Urinary bladder (tissue), 4 donors: ENCODE results near the gene PTH1R. TPM values are rescaled to one million over a fixed set of nuclear protein-coding genes. Genes with fewer than 3 reads are reported as not detected.

ENCODE experiments used
- DNase-seq: peaks from one replicate; pipeline ENCODE4 v3.0.0-alpha.2; 2015; ENCODE audit errors: extremely low spot score
- H3K27ac ChIP-seq: one replicate; pipeline ENCODE4 v1.5.1; 2013; ENCODE audit warnings: low read depth, mild to moderate bottlenecking, moderate library complexity
- H3K36me3 ChIP-seq: one replicate; pipeline ENCODE4 v1.6.1; 2013; ENCODE audit warnings: mild to moderate bottlenecking, moderate library complexity; ENCODE audit not compliant: insufficient read depth
- H3K4me1 ChIP-seq: one replicate; pipeline ENCODE4 v1.6.1; 2013; ENCODE audit warnings: mild to moderate bottlenecking, moderate library complexity; ENCODE audit not compliant: insufficient read depth
- H3K4me3 ChIP-seq: one replicate; pipeline ENCODE4 v1.5.1; 2013; ENCODE audit warnings: low read depth, low read length
- WGBS: extraction: QIAGEN DNeasy Blood & Tissue Kit; methylation state at CpG from one replicate; pipeline ENCODE4 v1.1.7; 2013; 5-methylcytosine and 5-hydroxymethylcytosine counted together
- polyA plus RNA-seq: library from polyadenylated mRNA; stranded (reverse); fragments of 200-250 nt; gene quantifications from one replicate; pipeline ENCODE4 v1.2.3, GENCODE V29; 2013
- total RNA-seq: library from RNA; depleted of rRNA; stranded (reverse); fragments of >200 nt; gene quantifications from one replicate; pipeline ENCODE4 v1.2.3, GENCODE V29; 2014
- donor health status: healthy with polysubstance abuse.
- donor health status: healthy.

Gene PTH1R
- total and polyA plus RNA-seq, 2 donors = 11.5 to 26.4 TPM

DNA sequence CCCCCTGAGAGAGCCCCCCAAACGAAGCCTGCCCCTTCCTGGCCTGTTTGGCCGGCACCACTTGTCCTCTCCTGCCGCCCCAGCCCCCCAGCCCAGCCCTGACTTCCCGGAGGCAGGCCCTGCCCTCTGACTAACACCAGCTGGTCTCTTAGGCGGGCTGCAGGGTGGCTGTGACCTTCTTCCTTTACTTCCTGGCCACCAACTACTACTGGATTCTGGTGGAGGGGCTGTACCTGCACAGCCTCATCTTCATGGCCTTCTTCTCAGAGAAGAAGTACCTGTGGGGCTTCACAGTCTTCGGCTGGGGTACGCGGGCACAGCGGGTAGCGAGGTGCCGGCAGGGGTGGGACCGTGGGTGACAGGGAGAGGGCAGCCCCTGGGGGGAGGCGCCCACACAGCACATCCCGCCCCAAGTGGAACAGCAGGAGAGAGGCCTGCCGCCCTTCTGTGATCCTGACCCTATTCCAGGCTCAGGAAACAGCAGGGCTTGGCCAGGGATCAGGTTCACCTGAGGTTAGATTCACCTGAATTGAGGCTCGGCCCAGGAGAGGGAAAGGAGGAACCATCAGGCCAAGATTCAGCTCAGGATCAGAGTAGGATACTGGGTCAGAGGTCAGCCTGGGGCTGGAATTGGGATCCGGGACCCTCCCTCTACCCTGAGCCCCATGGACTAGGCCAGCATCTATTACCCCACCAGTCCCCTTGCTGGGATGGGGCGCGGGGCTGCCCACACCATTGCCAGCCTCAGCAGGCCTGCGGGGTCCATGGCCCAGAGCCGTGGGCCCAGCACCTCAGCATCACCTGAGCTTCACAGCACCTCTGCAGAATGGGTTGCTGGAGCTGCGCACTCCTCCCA, 21.9 kb downstream of the PTH1R start:
- WGBS = 85% methylated on average over 22 of the region's 22 CpGs
- Histone ChIP-seq H3K36me3 (no peaks in the 10 kb centered on the region), H3K27ac (no peak overlapping the region), H3K4me1 (no peaks in the 10 kb centered on the region), H3K4me3 (no peak overlapping the region)
- no peak for DNase-seq

DNA sequence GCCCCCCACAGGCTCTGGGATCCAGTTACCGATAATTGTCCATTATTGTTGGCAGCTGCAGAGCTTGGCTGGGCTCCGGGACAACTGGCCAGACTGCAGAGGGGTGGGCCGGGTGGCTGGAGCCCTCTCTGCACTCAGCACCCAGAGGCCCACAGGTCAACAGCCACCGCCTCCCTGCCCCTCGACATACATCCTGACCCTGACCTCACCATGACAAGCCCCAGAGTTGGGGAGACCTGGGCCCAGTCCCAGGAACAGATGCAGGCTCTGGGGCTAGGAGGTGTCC, 22.4 kb downstream of the PTH1R start:
- Histone ChIP-seq H3K36me3 (no peaks in the 10 kb centered on the region), H3K4me3 (no peak overlapping the region), H3K4me1 (no peaks in the 10 kb centered on the region), H3K27ac (no peak overlapping the region)
- 73% methylated on average over 5 of the region's 5 CpGs for WGBS
- DNase-seq = no peak

DNA sequence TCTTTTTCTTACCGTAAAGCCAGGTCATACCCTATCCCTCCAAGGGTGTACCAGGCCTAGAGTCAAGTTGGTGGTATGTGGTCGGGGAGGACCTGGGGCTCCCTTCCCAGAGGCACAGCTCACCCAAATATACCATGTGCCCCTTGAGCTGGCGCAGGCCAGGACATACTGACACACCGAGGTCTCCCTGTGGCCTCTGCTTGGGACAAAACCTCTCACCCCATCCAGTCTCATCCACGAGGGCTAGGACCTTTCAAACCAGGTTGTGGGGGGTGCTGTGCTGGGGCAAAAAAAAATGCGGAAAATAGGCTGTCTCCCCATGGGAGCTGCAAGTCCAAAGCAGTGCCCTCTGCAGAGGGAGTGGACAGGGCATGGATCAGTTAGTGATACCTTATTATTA, 22.8 kb downstream of the PTH1R start:
- no peak overlapping the region for H3K4me3 ChIP-seq
- H3K36me3 ChIP-seq = no peaks in the 10 kb centered on the region
- no peaks in the 10 kb centered on the region for H3K4me1 ChIP-seq
- 92% methylated on average over 6 of the region's 6 CpGs for WGBS
- no peak for DNase-seq
- no peak overlapping the region for H3K27ac ChIP-seq

DNA sequence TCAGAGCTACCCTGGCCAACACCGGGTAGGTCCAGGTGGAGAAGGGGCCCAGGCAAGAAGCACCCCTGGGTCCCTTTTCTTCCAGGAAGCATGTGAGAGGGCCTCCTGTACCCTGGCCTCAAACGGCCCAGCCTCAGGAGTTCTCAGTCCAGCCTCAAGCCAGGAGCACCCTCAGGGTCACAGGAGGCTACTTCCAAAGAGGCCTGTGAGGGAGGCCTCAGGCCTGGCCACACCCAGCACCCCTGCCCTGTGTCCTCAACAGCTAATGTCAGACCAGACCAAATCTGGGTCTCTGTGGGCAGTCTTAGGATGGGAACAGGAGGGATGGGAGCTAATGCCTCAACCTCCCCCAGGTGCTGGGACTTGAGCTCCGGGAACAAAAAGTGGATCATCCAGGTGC, 23.5 kb downstream of the PTH1R start:
- Histone ChIP-seq H3K4me1 (no peaks in the 10 kb centered on the region), H3K27ac (no peak overlapping the region), H3K36me3 (no peaks in the 10 kb centered on the region), H3K4me3 (no peak overlapping the region)
- 82% methylated on average over 3 of the region's 3 CpGs for WGBS
- no peak for DNase-seq

DNA sequence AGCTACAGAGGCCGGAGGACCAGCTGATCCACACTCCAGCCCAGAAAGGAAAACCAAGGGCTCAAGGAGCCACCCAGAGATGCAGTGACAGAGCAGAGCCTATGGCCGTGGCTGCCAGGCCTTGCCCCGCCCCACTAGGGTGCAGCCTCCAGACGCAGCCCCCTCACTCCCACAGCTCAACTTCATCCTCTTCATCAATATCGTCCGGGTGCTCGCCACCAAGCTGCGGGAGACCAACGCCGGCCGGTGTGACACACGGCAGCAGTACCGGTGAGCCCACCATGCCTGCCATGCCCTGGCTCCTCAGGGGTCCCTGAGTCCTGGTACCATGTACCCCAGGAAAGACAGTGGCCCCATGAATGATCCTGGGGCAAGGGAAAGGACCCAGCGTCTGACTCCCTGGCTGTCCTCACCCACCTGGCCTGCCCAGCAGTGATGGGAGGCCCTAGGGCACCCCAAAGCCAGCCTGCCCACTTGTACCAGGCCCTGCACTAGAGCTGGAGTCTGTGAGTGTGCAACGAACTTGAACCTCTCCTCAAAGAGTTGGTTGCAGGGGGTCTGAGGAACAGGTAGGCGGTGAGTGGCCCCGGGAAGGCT, 24.2 kb downstream of the PTH1R start:
- Histone ChIP-seq H3K36me3 (no peaks in the 10 kb centered on the region), H3K27ac (no peak overlapping the region), H3K4me3 (no peak overlapping the region), H3K4me1 (no peaks in the 10 kb centered on the region)
- WGBS = 95% methylated on average over 17 of the region's 17 CpGs
- DNase-seq = no peak

DNA sequence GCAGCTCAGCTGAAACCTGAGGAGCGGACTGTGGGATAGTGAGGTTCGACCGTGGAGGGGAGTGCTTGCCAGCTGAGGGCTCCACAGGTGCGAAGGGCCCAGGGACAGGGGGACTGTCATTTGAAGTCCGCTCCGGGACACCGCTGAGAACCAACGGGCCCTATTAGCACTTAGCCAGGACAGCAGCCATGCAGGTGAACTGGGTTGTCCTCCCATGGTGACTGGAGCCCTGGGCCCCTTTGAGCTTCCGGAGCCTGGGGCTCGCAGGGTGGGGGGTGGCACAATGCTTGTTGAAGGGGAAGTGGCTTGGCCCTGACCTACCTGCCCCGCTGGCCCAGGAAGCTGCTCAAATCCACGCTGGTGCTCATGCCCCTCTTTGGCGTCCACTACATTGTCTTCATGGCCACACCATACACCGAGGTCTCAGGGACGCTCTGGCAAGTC, 24.7 kb downstream of the PTH1R start:
- Histone ChIP-seq H3K4me3 (no peak overlapping the region), H3K27ac (no peak overlapping the region), H3K36me3 (no peaks in the 10 kb centered on the region), H3K4me1 (no peaks in the 10 kb centered on the region)
- no peak for DNase-seq
- WGBS = 94% methylated on average over 15 of the region's 15 CpGs

DNA sequence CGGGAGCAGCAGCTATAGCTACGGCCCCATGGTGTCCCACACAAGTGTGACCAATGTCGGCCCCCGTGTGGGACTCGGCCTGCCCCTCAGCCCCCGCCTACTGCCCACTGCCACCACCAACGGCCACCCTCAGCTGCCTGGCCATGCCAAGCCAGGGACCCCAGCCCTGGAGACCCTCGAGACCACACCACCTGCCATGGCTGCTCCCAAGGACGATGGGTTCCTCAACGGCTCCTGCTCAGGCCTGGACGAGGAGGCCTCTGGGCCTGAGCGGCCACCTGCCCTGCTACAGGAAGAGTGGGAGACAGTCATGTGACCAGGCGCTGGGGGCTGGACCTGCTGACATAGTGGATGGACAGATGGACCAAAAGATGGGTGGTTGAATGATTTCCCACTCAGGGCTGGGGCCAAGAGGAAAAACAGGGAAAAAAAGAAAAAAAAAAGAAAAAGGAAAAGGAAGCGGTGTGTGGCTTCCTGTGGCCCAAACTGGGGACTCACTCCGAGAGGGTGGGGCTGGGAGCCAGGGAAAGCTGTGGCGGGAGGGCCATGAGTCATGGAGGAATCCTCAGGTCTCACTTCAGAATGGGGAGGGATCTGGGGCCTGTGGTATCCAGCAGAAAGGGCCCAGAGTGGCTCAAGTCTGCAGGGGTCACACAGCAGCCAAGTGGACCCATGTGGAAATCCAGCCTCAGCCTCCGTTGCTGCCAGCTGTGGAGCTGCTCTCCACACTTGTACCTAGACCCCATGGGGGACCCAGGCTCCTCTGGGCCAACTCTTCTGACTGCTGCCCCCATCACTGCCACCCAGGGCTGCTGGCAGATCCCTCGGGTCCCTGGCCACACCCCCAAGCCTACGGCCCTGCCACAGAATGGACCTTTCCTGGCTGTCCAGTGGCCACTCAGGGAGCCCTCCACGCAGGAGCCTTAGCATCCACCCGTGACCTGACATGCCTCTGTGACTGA, 26.1 kb downstream of the PTH1R start:
- no peak for DNase-seq
- no peak overlapping the region for H3K4me3 ChIP-seq
- H3K4me1 ChIP-seq = no peaks in the 10 kb centered on the region
- H3K27ac ChIP-seq = no peak overlapping the region
- H3K36me3 ChIP-seq = no peaks in the 10 kb centered on the region
- 80% methylated on average over 21 of the region's 21 CpGs for WGBS

DNA sequence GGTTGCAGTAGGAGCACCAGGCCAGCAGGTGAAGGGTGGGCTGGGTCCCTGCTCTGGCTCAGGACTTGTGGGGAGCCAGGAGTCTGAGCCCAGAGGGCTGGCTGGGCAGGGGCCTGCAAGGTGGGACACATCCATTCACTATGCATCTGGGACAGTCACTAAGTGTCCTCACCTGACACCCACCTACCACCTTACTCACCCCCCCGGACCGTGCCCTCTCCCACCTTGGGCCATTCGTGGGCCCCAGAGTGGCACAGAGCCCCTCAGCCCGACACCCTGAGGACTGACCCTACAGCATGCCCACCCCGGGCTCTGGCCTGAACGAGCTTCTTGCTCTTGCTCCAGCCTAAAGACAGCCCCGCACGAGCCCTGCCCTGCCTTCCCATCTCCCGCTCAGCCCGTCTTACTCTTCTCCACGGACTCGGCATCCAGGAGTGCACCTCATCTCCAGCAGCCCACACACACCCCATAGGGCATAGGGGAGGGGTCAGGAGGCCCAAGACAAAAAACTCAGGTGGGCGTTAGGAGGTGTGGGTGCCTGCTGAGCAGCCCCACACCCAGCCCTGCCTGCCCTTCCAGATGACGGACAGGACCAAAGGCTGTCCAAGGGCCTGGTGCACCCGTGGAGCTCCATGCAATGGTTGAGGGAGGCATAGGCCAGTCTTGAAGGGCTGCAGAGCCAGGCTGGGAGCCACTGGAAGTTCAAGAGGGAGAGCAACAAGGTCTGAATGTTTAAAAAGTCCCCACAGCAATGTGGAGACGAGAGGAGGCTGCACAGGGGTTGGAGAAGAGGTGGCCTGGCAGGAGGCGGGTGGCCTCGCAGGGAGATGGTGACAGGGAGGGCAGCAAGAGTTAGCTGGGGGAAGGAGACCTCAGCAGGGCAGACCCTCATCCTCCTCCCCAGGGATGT, 27.0 kb downstream of the PTH1R start:
- no peak for DNase-seq
- Histone ChIP-seq H3K27ac (no peak overlapping the region), H3K4me1 (no peaks in the 10 kb centered on the region), H3K4me3 (no peak overlapping the region), H3K36me3 (no peaks in the 10 kb centered on the region)
- WGBS = 79% methylated on average over 18 of the region's 18 CpGs

DNA sequence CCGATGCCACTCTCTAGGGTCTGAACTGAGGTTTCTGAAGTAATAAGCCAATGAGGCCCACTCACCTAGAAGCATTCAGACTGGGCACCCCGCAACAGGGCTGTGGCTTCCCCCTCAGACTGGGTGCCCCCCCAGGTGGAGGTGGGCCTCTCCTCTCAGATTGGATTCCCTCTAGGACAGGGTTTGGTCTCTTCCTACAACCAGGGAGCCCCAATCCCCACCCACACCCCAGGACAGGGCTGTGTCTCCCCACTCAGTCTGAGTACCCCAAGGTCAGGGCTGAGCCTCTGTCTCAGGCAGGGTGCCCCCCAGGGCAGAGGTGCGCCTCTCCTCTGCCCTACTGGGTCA, 27.7 kb downstream of the PTH1R start:
- WGBS = 91% methylated on average over 3 of the region's 3 CpGs
- DNase-seq = no peak
- no peak overlapping the region for H3K4me3 ChIP-seq
- no peaks in the 10 kb centered on the region for H3K4me1 ChIP-seq
- H3K27ac ChIP-seq = no peak overlapping the region
- H3K36me3 ChIP-seq = no peaks in the 10 kb centered on the region

DNA sequence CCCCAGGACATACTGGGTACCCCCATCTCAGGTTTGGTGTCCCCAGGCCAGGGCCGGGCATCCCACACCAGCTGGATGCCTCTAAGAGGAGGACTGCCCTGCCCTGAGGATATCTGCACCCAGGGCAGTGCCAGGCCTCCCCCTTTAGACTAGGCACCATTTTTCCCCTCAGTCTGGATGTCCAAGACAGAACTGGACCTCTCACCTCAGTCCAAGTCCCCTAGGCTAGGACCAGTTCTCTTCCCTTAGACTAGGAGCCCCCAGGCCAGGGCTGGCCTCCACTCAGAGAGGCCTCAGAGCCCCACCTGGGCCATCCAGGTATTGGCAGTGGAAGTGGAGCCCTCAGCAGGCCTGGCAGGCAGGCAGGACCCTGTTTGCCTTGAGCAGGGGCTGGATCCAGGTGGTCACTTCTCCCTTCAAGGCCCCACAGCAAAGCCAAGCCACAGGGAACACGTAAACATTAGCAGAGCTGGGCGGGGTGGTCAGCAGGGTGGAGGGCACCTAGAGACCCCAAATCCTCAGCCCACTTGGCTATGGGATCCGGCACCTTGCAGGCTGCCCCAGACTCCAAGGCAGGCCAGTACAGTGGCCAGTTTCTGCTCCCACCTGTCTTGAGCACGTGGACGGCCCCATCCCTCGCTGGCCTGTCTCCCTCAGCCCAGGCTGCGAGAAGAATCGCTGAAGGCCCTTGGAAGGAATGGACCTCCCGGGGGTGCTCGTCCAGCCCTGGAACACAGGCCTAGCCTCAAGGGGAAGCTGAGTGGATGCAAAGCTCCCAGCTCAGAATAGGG, 28.3 kb downstream of the PTH1R start:
- no peaks in the 10 kb centered on the region for H3K36me3 ChIP-seq
- DNase-seq = no peak
- 79% methylated on average over 11 of the region's 11 CpGs for whole genome bisulfite sequencing
- H3K4me3 ChIP-seq = no peak overlapping the region
- H3K27ac ChIP-seq = no peak overlapping the region
- no peaks in the 10 kb centered on the region for H3K4me1 ChIP-seq

DNA sequence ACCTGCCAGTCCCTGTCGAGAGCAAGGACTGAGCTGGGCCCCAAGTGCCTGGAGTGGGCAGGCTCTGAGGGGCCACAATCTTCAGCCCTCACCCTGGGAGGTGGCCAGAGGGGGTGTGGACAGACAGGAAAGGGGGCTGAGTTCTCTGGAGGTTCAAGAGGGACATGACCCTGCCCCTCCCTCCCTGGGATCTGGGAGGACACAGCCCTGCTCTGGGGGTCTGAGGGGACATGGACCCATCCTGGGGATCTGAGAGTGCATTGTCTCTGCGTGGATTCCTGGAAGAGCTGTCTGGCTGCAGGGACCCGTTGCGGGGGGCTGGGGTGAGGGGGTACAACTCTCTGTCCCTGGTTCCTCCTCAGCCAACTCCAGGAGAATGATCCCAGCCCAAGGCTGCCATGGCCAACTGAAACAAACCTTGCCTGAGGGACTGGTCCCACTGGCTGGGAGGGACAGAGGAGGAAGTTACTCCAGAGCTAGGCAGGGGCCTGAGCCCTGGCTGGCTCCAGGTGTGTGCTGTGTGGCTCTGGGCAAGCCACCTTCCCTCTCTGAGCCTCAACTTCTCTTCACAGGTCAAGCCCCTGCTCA, 29.0 kb downstream of the PTH1R start:
- WGBS = 55% methylated on average over 4 of the region's 4 CpGs
- no peak overlapping the region for H3K27ac ChIP-seq
- H3K4me1 ChIP-seq = no peaks in the 10 kb centered on the region
- H3K4me3 ChIP-seq = no peak overlapping the region
- no peak for DNase-seq
- H3K36me3 ChIP-seq = no peaks in the 10 kb centered on the region

DNA sequence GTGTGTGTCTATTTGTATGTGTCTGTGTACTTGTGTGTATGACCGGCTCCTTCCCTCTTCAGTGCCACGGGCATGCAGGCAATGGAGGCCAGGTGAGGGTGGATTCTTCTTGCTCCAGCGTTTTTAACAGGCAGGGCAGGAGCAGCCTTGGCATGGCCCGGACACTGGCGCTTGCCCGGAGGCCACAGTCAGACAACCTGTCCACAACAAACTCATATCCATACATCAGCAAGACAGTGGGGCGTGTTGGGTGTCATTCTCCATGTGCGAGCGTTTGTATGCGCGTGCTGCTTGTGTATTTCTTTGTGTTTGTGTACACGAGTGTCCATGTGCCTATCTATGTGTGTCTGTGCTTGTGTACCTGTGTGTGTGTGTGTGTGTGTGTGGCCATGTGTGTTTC, 29.8 kb downstream of the PTH1R start:
- no peaks in the 10 kb centered on the region for H3K4me1 ChIP-seq
- H3K27ac ChIP-seq = no peak overlapping the region
- WGBS = 82% methylated on average over 12 of the region's 12 CpGs
- H3K4me3 ChIP-seq = no peak overlapping the region
- H3K36me3 ChIP-seq = no peaks in the 10 kb centered on the region
- no peak for DNase-seq
